HG03108 (cell line): ENCODE results near the gene TBL3.

Experiments
- ATAC-seq: cut with Tn5 transposase; IDR thresholded peaks from one replicate; pipeline ENCODE4 v1.9.1; 2021; ENCODE audit warnings: moderate library complexity; ENCODE audit not compliant: unreplicated experiment

TBL3 gene

GRCh38 chr16:2013527-2013926 is 41.7 kb downstream of the TBL3 start:
- ATAC-seq, result no peak

- ATAC-seq, result no peak
Observed at GRCh38 chr16:2015117-2015946, 43.5 kb downstream of the TBL3 start.

GRCh38 chr16:2015947-2016208 is 44.0 kb downstream of the TBL3 start:
- ATAC-seq, result no peak

- no peak for ATAC-seq
Observed at GRCh38 chr16:2016407-2016922, 44.6 kb downstream of the TBL3 start.

GRCh38 chr16:2019518-2019920 is 47.7 kb downstream of the TBL3 start, which contains the start of gene NPW:
Gene NPW (plus strand): TSS chr16:2019785.
- ATAC-seq, result no peak

GRCh38 chr16:2019921-2020831 is 48.3 kb downstream of the TBL3 start:
- no peak for ATAC-seq

- peak; percentile 16 for ATAC-seq
Observed at GRCh38 chr16:2022723-2023091, 50.9 kb downstream of the TBL3 start.

- ATAC-seq, result peak; percentile 79
Observed at GRCh38 chr16:2023092-2024031, 51.5 kb downstream of the TBL3 start.

GRCh38 chr16:2024032-2024420 is 52.2 kb downstream of the TBL3 start:
- ATAC-seq, result no peak

GRCh38 chr16:2025251-2025650 is 53.4 kb downstream of the TBL3 start:
- ATAC-seq, result no peak

GRCh38 chr16:2025878-2026460 is 54.1 kb downstream of the TBL3 start:
- no peak for ATAC-seq

- no peak for ATAC-seq
Observed at GRCh38 chr16:2026461-2027023, 54.7 kb downstream of the TBL3 start, which contains the start of gene NHERF2. Gene NHERF2 (plus strand): TSS chr16:2026902. CDS start chr16:2027006, 104 bp downstream.

- no peak for ATAC-seq
Observed at GRCh38 chr16:2027024-2028010, 55.5 kb downstream of the TBL3 start.

GRCh38 chr16:2028146-2028545 is 56.3 kb downstream of the TBL3 start:
- ATAC-seq, result no peak

GRCh38 chr16:2028620-2029220 is 56.9 kb downstream of the TBL3 start:
- no peak for ATAC-seq

- no peak for ATAC-seq
Observed at GRCh38 chr16:2029350-2029749, 57.5 kb downstream of the TBL3 start.

GRCh38 chr16:2030036-2030435 is 58.2 kb downstream of the TBL3 start:
- no peak for ATAC-seq

GRCh38 chr16:2031081-2031577 is 59.3 kb downstream of the TBL3 start:
- no peak for ATAC-seq
